Liver (tissue), 9 donors: Measurements from ENCODE around the gene COL27A1. TPM values are rescaled to one million over a fixed set of nuclear protein-coding genes. Genes with fewer than 3 reads are reported as not detected.

Experiments
- DNase-seq: peaks from one replicate; pipeline ENCODE4 v3.0.0-alpha.2; 2017; ENCODE audit warnings: low spot score
- H3K27ac ChIP-seq, 2 donors: one replicate each; pipeline ENCODE4 v1.7.0; 2013; ENCODE audit warnings: inconsistent platforms in 2 of 2, low read length in 2 of 2, control low read depth in 1 of 2, low read depth in 1 of 2, mild to moderate bottlenecking in 1 of 2
- H3K27me3 ChIP-seq, 4 donors: one replicate each; pipeline versions ENCODE4 v1.6.1 to v1.7.0; 2013; ENCODE audit warnings: low read length in 3 of 4, inconsistent platforms in 1 of 4, mild to moderate bottlenecking in 1 of 4, moderate library complexity in 1 of 4; ENCODE audit not compliant: control insufficient read depth in 4 of 4, insufficient read depth in 4 of 4
- H3K36me3 ChIP-seq, 4 donors: one replicate each; pipeline versions ENCODE4 v1.6.1 to v1.7.0; 2013; ENCODE audit warnings: low read length in 3 of 4, mild to moderate bottlenecking in 3 of 4, low read depth in 1 of 4, moderate library complexity in 1 of 4; ENCODE audit not compliant: control insufficient read depth in 4 of 4, insufficient read depth in 3 of 4
- H3K4me1 ChIP-seq, 4 donors: one replicate each; pipeline versions ENCODE4 v1.6.1 to v1.7.0; 2013; ENCODE audit warnings: low read length in 3 of 4, mild to moderate bottlenecking in 3 of 4, moderate library complexity in 1 of 4; ENCODE audit not compliant: control insufficient read depth in 4 of 4, insufficient read depth in 4 of 4
- H3K4me3 ChIP-seq, 3 donors: one replicate each; pipeline versions ENCODE4 v1.6.1 to v1.7.0; 2013; ENCODE audit warnings: low read length in 3 of 3, control low read depth in 1 of 3, low read depth in 1 of 3, mild to moderate bottlenecking in 1 of 3
- H3K9ac ChIP-seq, 2 donors: one replicate each; pipeline ENCODE4 v1.7.0; 2013; ENCODE audit warnings: low read length in 2 of 2, mild to moderate bottlenecking in 2 of 2, moderate library complexity in 2 of 2, control low read depth in 1 of 2, low read depth in 1 of 2
- H3K9me3 ChIP-seq, 4 donors: one replicate each; pipeline versions ENCODE4 v1.6.1 to v1.7.0; 2013; ENCODE audit warnings: low read length in 3 of 4; ENCODE audit not compliant: control insufficient read depth in 4 of 4
- EGR1 ChIP-seq, 2 donors: IDR thresholded peaks; 2 replicates each; pipeline ENCODE4 v1.6.1; 2016 to 2018; ENCODE audit warnings: antibody characterized with exemption in 2 of 2, low read depth in 2 of 2
- FOXA1 ChIP-seq: IDR thresholded peaks from 2 replicates; pipeline ENCODE4 v1.6.1; 2016; ENCODE audit warnings: antibody characterized with exemption
- HNF4G ChIP-seq: IDR thresholded peaks from 2 replicates; pipeline ENCODE4 v1.6.1; 2016; ENCODE audit warnings: antibody characterized with exemption
- JUND ChIP-seq, 2 donors: IDR thresholded peaks; 2 replicates each; pipeline ENCODE4 v1.6.1; 2016; ENCODE audit warnings: antibody characterized with exemption in 2 of 2
- NR2F2 ChIP-seq: IDR thresholded peaks from 2 replicates; pipeline ENCODE4 v1.6.1; 2016; ENCODE audit warnings: antibody characterized with exemption
- RAD21 ChIP-seq, 2 donors: IDR thresholded peaks; 2 replicates each; pipeline ENCODE4 v1.6.1; 2016; ENCODE audit warnings: antibody characterized with exemption in 2 of 2, mild to moderate bottlenecking in 2 of 2
- RXRA ChIP-seq, 2 donors: IDR thresholded peaks; 2 replicates each; pipeline ENCODE4 v1.6.1; 2017 to 2018; ENCODE audit warnings: antibody characterized with exemption in 2 of 2, mild to moderate bottlenecking in 1 of 2
- TAF1 ChIP-seq: conservative IDR thresholded peaks from 2 replicates; pipeline ENCODE4 v1.6.1; 2016; ENCODE audit warnings: antibody characterized with exemption, mild to moderate bottlenecking
- YY1 ChIP-seq: IDR thresholded peaks from 2 replicates; pipeline ENCODE4 v1.6.1; 2016; ENCODE audit warnings: antibody characterized with exemption, mild to moderate bottlenecking
- WGBS: extraction: QIAGEN DNeasy Blood & Tissue Kit; methylation state at CpG from one replicate; pipeline ENCODE4 v1.1.7; 2013; 5-methylcytosine and 5-hydroxymethylcytosine counted together
- polyA plus RNA-seq, 2 donors: library from polyadenylated mRNA; stranded (reverse) in 1 of 2; unstranded in 1 of 2; fragments of 200-250 nt in 1 of 2; fragments of >200 nt in 1 of 2; fragmentation: Nextera tagmentation in 1 of 2; extraction: Ambion mirVana in 1 of 2; gene quantifications; one replicate each; pipeline versions ENCODE4 v1.2.1 to v1.2.3, GENCODE V29; 2013 to 2015
- total RNA-seq, 2 donors: library from RNA; depleted of rRNA; stranded (reverse); fragments of >200 nt; gene quantifications; one replicate each; pipeline ENCODE4 v1.2.3, GENCODE V29; 2014
- TF ChIP-seq, protein P1 (sequence below): IDR thresholded peaks from 2 replicates; pipeline ENCODE4 v1.6.1; 2016; ENCODE audit warnings: antibody characterized with exemption, mild to moderate bottlenecking
- TF ChIP-seq, protein P2 (sequence below): fragments of 150-350 bp; IDR thresholded peaks from 2 replicates; pipeline ENCODE4 v1.5.1; 2017; ENCODE audit warnings: improper control_type of control experiment, low read depth, low read length; ENCODE audit not compliant: missing input control
- TF ChIP-seq, protein P3 (sequence below): IDR thresholded peaks from 2 replicates; pipeline ENCODE4 v1.6.1; 2016; ENCODE audit warnings: antibody characterized with exemption
- TF ChIP-seq, protein P4 (sequence below): IDR thresholded peaks from 2 replicates; pipeline ENCODE4 v1.6.1; 2016; ENCODE audit warnings: antibody characterized with exemption
- donor health status: healthy.
- donor health status: healthy.
- donor health status: healthy.
- donor health status: healthy.
- donor health status: healthy.

The COL27A1 gene
- total and polyA plus RNA-seq, 4 donors: 7.0 to 20.4 (median 12.0) TPM

DNA sequence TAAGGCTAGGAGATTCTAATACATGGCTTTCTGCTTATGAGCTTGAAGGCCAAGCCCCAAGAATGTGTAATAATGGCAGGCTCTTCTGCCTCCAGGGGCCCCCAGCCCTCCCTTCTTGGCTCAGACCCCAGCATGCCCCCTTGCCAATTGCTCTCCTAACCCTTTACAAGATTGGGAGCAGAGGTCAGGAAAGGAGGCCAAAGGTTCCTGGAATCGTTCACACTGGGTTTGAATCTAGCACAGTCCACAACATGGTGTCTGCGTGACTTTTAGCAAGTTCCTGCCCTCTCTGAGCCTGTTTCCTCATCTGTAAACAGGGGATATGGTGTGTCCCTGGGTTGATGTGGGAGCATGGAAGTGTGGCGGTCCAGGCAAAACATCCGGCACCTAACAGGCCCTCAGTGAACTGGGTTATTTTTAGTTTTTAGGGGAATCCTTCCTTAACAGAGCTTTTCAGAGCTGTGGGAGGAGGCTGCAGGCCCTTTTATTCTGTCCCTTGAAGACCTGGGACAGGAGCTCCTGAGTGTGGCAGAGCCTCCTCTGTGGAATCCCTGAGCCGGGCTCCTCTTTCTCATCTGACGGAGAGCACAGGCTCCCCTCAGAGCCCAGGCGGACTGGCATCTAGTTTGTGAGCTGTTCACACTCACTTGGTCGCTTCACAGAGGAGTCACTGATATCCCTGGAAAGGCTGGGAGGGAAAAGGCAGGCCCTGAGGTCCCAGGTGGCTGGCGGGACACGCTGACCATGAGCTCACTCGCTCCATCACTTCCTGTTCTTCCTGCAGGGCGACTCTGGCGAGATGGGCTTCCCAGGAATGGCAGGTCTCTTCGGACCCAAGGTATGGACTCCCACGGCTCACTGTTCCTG, 144.2 kb downstream of the COL27A1 start (continued):
- TF ChIP-seq RAD21 (IDR thresholded peaks at IDR 0.05): peak in 1 of 2 donors; percentile 12
- no peak for TF ChIP-seq TAF1
- peak in 1 of 2 donors; percentile 40 for TF ChIP-seq EGR1 (IDR thresholded peaks at IDR 0.05; ENCODE audit: low read depth in 2 of 2)

DNA sequence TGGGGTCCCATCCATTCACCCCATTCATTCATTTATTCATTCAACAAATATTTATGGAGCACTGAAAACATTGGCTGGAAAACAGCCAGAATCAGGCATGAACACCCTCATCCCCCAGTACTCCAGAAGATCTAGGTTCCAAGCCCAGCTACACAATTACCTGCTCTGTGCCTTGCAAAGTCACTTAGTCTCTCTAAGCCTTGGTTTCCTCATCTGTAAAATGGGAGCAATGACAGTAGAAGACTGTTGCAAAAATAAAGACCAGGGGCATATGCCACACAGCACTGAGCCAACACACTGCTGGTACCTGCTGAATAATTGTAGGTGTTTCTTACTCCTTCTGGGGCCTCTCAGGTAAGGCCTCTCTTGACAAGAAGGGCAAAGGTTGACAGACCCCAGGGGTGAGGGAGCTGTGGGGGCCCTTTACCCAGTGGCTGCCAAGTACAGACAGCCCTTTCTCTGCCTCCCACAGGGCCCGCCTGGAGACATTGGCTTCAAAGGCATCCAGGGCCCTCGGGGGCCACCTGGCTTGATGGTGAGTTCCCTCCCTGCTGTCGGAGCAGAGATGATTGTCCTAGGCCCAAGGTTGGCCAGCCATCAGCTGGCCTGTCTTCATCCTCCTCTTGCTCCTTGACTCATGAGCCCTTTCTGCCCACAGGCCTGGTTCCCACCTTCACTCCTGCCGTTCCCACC, 145.0 kb downstream of the COL27A1 start:
- peaks cover 5 to 21% (median 11%) of the 10 kb centered on the region in 4 donors for H3K36me3 ChIP-seq
- H3K9me3 ChIP-seq: no peaks in the 10 kb centered on the region
- H3K4me1 ChIP-seq: peaks cover 0 to 8% (median 4%) of the 10 kb centered on the region in 4 donors
- H3K27ac ChIP-seq: no peak overlapping the region
- H3K27me3 ChIP-seq: no peaks in the 10 kb centered on the region
- DNase-seq: peak; percentile 32
- 98% methylated on average over 4 of the region's 4 CpGs for WGBS
- H3K4me3 ChIP-seq: no peak overlapping the region
- TF ChIP-seq, protein P1, sequence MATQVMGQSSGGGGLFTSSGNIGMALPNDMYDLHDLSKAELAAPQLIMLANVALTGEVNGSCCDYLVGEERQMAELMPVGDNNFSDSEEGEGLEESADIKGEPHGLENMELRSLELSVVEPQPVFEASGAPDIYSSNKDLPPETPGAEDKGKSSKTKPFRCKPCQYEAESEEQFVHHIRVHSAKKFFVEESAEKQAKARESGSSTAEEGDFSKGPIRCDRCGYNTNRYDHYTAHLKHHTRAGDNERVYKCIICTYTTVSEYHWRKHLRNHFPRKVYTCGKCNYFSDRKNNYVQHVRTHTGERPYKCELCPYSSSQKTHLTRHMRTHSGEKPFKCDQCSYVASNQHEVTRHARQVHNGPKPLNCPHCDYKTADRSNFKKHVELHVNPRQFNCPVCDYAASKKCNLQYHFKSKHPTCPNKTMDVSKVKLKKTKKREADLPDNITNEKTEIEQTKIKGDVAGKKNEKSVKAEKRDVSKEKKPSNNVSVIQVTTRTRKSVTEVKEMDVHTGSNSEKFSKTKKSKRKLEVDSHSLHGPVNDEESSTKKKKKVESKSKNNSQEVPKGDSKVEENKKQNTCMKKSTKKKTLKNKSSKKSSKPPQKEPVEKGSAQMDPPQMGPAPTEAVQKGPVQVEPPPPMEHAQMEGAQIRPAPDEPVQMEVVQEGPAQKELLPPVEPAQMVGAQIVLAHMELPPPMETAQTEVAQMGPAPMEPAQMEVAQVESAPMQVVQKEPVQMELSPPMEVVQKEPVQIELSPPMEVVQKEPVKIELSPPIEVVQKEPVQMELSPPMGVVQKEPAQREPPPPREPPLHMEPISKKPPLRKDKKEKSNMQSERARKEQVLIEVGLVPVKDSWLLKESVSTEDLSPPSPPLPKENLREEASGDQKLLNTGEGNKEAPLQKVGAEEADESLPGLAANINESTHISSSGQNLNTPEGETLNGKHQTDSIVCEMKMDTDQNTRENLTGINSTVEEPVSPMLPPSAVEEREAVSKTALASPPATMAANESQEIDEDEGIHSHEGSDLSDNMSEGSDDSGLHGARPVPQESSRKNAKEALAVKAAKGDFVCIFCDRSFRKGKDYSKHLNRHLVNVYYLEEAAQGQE: no peak
- no peak for TF ChIP-seq HNF4G
- TF ChIP-seq, protein P2, sequence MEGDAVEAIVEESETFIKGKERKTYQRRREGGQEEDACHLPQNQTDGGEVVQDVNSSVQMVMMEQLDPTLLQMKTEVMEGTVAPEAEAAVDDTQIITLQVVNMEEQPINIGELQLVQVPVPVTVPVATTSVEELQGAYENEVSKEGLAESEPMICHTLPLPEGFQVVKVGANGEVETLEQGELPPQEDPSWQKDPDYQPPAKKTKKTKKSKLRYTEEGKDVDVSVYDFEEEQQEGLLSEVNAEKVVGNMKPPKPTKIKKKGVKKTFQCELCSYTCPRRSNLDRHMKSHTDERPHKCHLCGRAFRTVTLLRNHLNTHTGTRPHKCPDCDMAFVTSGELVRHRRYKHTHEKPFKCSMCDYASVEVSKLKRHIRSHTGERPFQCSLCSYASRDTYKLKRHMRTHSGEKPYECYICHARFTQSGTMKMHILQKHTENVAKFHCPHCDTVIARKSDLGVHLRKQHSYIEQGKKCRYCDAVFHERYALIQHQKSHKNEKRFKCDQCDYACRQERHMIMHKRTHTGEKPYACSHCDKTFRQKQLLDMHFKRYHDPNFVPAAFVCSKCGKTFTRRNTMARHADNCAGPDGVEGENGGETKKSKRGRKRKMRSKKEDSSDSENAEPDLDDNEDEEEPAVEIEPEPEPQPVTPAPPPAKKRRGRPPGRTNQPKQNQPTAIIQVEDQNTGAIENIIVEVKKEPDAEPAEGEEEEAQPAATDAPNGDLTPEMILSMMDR: no peak
- TF ChIP-seq YY1: no peak
- TF ChIP-seq, protein P3, sequence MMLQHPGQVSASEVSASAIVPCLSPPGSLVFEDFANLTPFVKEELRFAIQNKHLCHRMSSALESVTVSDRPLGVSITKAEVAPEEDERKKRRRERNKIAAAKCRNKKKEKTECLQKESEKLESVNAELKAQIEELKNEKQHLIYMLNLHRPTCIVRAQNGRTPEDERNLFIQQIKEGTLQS: no peak
- no peak for TF ChIP-seq JUND (IDR thresholded peaks at IDR 0.05)
- no peak overlapping the region for H3K9ac ChIP-seq

DNA sequence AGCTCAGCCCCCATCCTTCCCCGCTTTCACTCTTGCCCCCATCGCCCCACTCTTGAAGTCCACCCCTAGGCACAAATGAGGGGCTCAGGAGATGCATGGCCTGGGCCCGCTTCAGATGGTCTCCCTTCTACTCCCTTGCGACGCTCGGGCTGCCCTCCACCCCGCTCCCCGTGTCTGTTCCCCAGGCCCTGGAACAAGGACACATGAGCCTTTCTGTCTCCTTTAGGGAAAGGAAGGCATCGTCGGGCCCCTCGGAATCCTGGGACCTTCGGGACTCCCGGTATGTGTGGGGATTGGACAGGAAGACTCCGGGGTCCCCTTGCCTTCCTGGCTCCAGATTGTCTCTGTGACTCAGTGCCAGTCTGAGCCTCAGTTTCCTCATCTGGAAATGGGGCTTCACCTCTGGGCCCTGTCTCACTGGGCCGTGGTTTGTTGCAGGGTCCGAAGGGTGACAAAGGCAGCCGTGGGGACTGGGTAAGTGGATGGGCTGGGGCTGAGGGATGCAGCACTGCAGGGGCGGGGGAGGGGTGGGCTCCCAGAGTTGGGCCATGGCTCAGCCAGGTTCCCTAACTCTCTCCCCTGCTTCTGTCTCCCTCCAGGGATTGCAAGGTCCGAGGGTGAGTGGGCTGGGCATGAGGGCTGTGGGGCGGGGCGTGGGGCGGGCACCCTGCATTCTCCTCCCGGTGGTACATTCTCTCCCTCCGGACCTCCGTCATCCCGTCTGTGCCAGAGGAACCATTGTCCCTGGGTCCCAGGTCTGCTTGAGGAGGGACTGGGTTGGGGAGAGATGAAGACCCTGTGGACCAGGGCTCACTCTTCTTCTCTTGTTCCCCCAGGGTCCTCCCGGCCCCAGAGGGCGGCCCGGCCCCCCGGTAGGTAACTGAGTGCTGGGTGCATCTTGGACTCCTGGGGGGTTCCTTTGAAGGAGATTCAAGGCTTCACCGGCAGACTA, 145.8 kb downstream of the COL27A1 start:
- Histone ChIP-seq H3K9me3 (no peaks in the 10 kb centered on the region), H3K36me3 (peaks cover 0 to 17% (median 10%) of the 10 kb centered on the region in 4 donors), H3K9ac (no peak overlapping the region), H3K4me3 (no peak overlapping the region), H3K4me1 (peaks cover 0 to 16% (median 12%) of the 10 kb centered on the region in 4 donors), H3K27me3 (no peaks in the 10 kb centered on the region), H3K27ac (no peak overlapping the region)
- no peak for DNase-seq
- 95% methylated on average over 31 of the region's 31 CpGs for WGBS
- no peak for TF ChIP-seq NR2F2
- TF ChIP-seq, protein P1: no peak
- no peak for TF ChIP-seq YY1
- TF ChIP-seq TAF1: no peak
- TF ChIP-seq RXRA (IDR thresholded peaks at IDR 0.05): no peak
- TF ChIP-seq, protein P3: no peak
- no peak for TF ChIP-seq FOXA1
- TF ChIP-seq, protein P4, sequence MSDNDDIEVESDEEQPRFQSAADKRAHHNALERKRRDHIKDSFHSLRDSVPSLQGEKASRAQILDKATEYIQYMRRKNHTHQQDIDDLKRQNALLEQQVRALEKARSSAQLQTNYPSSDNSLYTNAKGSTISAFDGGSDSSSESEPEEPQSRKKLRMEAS: no peak
